Measurements from ENCODE around the gene BMPR2.
"Not testable (repeated sequence)": the region's sequence is repeated elsewhere in the genome, so short reads cannot be mapped to it uniquely, and the experiment has no call there.

BMPR2 gene

GRCh38 chr2:202496835-202497472 is 120.8 kb downstream of the BMPR2 start:
- not testable (repeated sequence) for H3K27ac Mint-ChIP-seq; H3K4me1 Mint-ChIP-seq (ENCODE audit: low read depth); H3K36me3 Mint-ChIP-seq (ENCODE audit: low read depth); H3K9me3 Mint-ChIP-seq; H3K27me3 Mint-ChIP-seq (ENCODE audit: low read depth); DNase-seq (ENCODE audit: low spot score); H3K4me3 Mint-ChIP-seq

GRCh38 chr2:202497473-202497866 is 121.3 kb downstream of the BMPR2 start:
- H3K36me3 Mint-ChIP-seq (ENCODE audit: low read depth); H3K27ac Mint-ChIP-seq; H3K9me3 Mint-ChIP-seq; H3K27me3 Mint-ChIP-seq (ENCODE audit: low read depth); H3K4me1 Mint-ChIP-seq (ENCODE audit: low read depth); DNase-seq (ENCODE audit: low spot score); H3K4me3 Mint-ChIP-seq: not testable (repeated sequence)

GRCh38 chr2:202499841-202500240 is 123.7 kb downstream of the BMPR2 start:
- H3K4me1 Mint-ChIP-seq (ENCODE audit: low read depth); H3K9me3 Mint-ChIP-seq; H3K27ac Mint-ChIP-seq; H3K27me3 Mint-ChIP-seq (ENCODE audit: low read depth); DNase-seq (ENCODE audit: low spot score); H3K36me3 Mint-ChIP-seq (ENCODE audit: low read depth); H3K4me3 Mint-ChIP-seq: not testable (repeated sequence)

- not testable (repeated sequence) for H3K36me3 Mint-ChIP-seq (ENCODE audit: low read depth); H3K27ac Mint-ChIP-seq; H3K27me3 Mint-ChIP-seq (ENCODE audit: low read depth); H3K4me3 Mint-ChIP-seq; H3K4me1 Mint-ChIP-seq (ENCODE audit: low read depth); DNase-seq (ENCODE audit: low spot score); H3K9me3 Mint-ChIP-seq
These were observed 127.1 kb downstream of the BMPR2 start for GRCh38 chr2:202503276-202503675.

GRCh38 chr2:202508686-202509085 is 132.6 kb downstream of the BMPR2 start:
- H3K27me3 Mint-ChIP-seq (ENCODE audit: low read depth) = no peaks in the 10 kb centered on the region
- no peaks in the 10 kb centered on the region for H3K4me1 Mint-ChIP-seq (ENCODE audit: low read depth)
- no peaks in the 10 kb centered on the region for H3K9me3 Mint-ChIP-seq
- H3K27ac Mint-ChIP-seq = no peak overlapping the region
- no peak overlapping the region for H3K4me3 Mint-ChIP-seq
- no peaks in the 10 kb centered on the region for H3K36me3 Mint-ChIP-seq (ENCODE audit: low read depth)
- no peak for DNase-seq (ENCODE audit: low spot score)

- Mint-ChIP-seq H3K36me3 (ENCODE audit: low read depth) (no peaks in the 10 kb centered on the region), H3K27me3 (ENCODE audit: low read depth) (no peaks in the 10 kb centered on the region), H3K27ac (no peak overlapping the region)
These were observed 134.8 kb downstream of the BMPR2 start for GRCh38 chr2:202510911-202511310.

GRCh38 chr2:202512176-202512575 is 136.0 kb downstream of the BMPR2 start:
- no peaks in the 10 kb centered on the region for H3K4me1 Mint-ChIP-seq (ENCODE audit: low read depth)
- no peaks in the 10 kb centered on the region for H3K36me3 Mint-ChIP-seq (ENCODE audit: low read depth)
- H3K9me3 Mint-ChIP-seq = no peaks in the 10 kb centered on the region
- no peaks in the 10 kb centered on the region for H3K27me3 Mint-ChIP-seq (ENCODE audit: low read depth)
- DNase-seq (ENCODE audit: low spot score) = no peak
- H3K4me3 Mint-ChIP-seq = no peak overlapping the region
- H3K27ac Mint-ChIP-seq = no peak overlapping the region

More at GRCh38 chr2:202510911-202511310, 134.8 kb downstream of the BMPR2 start:
- DNase-seq (ENCODE audit: low spot score) = no peak
- H3K4me3 Mint-ChIP-seq = no peak overlapping the region
- H3K9me3 Mint-ChIP-seq = no peaks in the 10 kb centered on the region
- H3K4me1 Mint-ChIP-seq (ENCODE audit: low read depth) = no peaks in the 10 kb centered on the region

- H3K27me3 Mint-ChIP-seq (ENCODE audit: low read depth) = no peaks in the 10 kb centered on the region
- H3K4me3 Mint-ChIP-seq = no peak overlapping the region
- no peaks in the 10 kb centered on the region for H3K9me3 Mint-ChIP-seq
- DNase-seq (ENCODE audit: low spot score) = no peak
- H3K27ac Mint-ChIP-seq = no peak overlapping the region
- H3K36me3 Mint-ChIP-seq (ENCODE audit: low read depth) = no peaks in the 10 kb centered on the region
- H3K4me1 Mint-ChIP-seq (ENCODE audit: low read depth) = peaks cover under 1% of the 10 kb centered on the region
These were observed 138.6 kb downstream of the BMPR2 start for GRCh38 chr2:202514732-202515131.

- no peaks in the 10 kb centered on the region for H3K36me3 Mint-ChIP-seq (ENCODE audit: low read depth)
- H3K27me3 Mint-ChIP-seq (ENCODE audit: low read depth) = no peaks in the 10 kb centered on the region
- H3K27ac Mint-ChIP-seq = no peak overlapping the region
- H3K4me1 Mint-ChIP-seq (ENCODE audit: low read depth) = peaks cover 3% of the 10 kb centered on the region
- H3K9me3 Mint-ChIP-seq = no peaks in the 10 kb centered on the region
- DNase-seq (ENCODE audit: low spot score) = no peak
- H3K4me3 Mint-ChIP-seq = no peak overlapping the region
These were observed 143.3 kb downstream of the BMPR2 start for GRCh38 chr2:202519453-202519852.

GRCh38 chr2:202521470-202521869 is 145.3 kb downstream of the BMPR2 start:
- Mint-ChIP-seq H3K36me3 (ENCODE audit: low read depth) (no peaks in the 10 kb centered on the region), H3K4me1 (ENCODE audit: low read depth) (peaks cover 3% of the 10 kb centered on the region)

GRCh38 chr2:202529389-202529788 is 153.3 kb downstream of the BMPR2 start:
- H3K27me3 Mint-ChIP-seq (ENCODE audit: low read depth) = no peaks in the 10 kb centered on the region
- no peaks in the 10 kb centered on the region for H3K36me3 Mint-ChIP-seq (ENCODE audit: low read depth)
- H3K9me3 Mint-ChIP-seq = no peaks in the 10 kb centered on the region
- H3K4me1 Mint-ChIP-seq (ENCODE audit: low read depth) = peaks cover 12% of the 10 kb centered on the region
- DNase-seq (ENCODE audit: low spot score) = no peak
- no peak overlapping the region for H3K4me3 Mint-ChIP-seq
- H3K27ac Mint-ChIP-seq = no peak overlapping the region

More at GRCh38 chr2:202521470-202521869, 145.3 kb downstream of the BMPR2 start:
- DNase-seq (ENCODE audit: low spot score) = no peak
- no peaks in the 10 kb centered on the region for H3K9me3 Mint-ChIP-seq
- H3K27ac Mint-ChIP-seq = no peak overlapping the region
- no peaks in the 10 kb centered on the region for H3K27me3 Mint-ChIP-seq (ENCODE audit: low read depth)
- H3K4me3 Mint-ChIP-seq = no peak overlapping the region

GRCh38 chr2:202530038-202530437 is 153.9 kb downstream of the BMPR2 start:
- Mint-ChIP-seq H3K27ac (no peak overlapping the region), H3K4me3 (peak overlapping the region; percentile 43), H3K9me3 (no peaks in the 10 kb centered on the region), H3K36me3 (ENCODE audit: low read depth) (no peaks in the 10 kb centered on the region), H3K4me1 (ENCODE audit: low read depth) (peaks cover 12% of the 10 kb centered on the region), H3K27me3 (ENCODE audit: low read depth) (no peaks in the 10 kb centered on the region)
- DNase-seq (ENCODE audit: low spot score) = no peak

GRCh38 chr2:202535290-202535689 is 159.2 kb downstream of the BMPR2 start:
- H3K4me3 Mint-ChIP-seq; DNase-seq (ENCODE audit: low spot score); H3K9me3 Mint-ChIP-seq; H3K27me3 Mint-ChIP-seq (ENCODE audit: low read depth); H3K4me1 Mint-ChIP-seq (ENCODE audit: low read depth); H3K36me3 Mint-ChIP-seq (ENCODE audit: low read depth); H3K27ac Mint-ChIP-seq: not testable (repeated sequence)

- no peaks in the 10 kb centered on the region for H3K9me3 Mint-ChIP-seq
- no peaks in the 10 kb centered on the region for H3K27me3 Mint-ChIP-seq (ENCODE audit: low read depth)
- H3K4me1 Mint-ChIP-seq (ENCODE audit: low read depth) = no peaks in the 10 kb centered on the region
- no peak overlapping the region for H3K27ac Mint-ChIP-seq
- no peak overlapping the region for H3K4me3 Mint-ChIP-seq
- no peak for DNase-seq (ENCODE audit: low spot score)
- H3K36me3 Mint-ChIP-seq (ENCODE audit: low read depth) = no peaks in the 10 kb centered on the region
These were observed 165.0 kb downstream of the BMPR2 start for GRCh38 chr2:202541137-202541536.

- no peaks in the 10 kb centered on the region for H3K4me1 Mint-ChIP-seq (ENCODE audit: low read depth)
- no peaks in the 10 kb centered on the region for H3K36me3 Mint-ChIP-seq (ENCODE audit: low read depth)
- no peak for DNase-seq (ENCODE audit: low spot score)
- H3K4me3 Mint-ChIP-seq = no peak overlapping the region
- H3K27ac Mint-ChIP-seq = no peak overlapping the region
- no peaks in the 10 kb centered on the region for H3K27me3 Mint-ChIP-seq (ENCODE audit: low read depth)
- no peaks in the 10 kb centered on the region for H3K9me3 Mint-ChIP-seq
These were observed 166.0 kb downstream of the BMPR2 start for GRCh38 chr2:202542142-202542541.
